Measurements from ENCODE around the gene POLR1G.

DNA sequence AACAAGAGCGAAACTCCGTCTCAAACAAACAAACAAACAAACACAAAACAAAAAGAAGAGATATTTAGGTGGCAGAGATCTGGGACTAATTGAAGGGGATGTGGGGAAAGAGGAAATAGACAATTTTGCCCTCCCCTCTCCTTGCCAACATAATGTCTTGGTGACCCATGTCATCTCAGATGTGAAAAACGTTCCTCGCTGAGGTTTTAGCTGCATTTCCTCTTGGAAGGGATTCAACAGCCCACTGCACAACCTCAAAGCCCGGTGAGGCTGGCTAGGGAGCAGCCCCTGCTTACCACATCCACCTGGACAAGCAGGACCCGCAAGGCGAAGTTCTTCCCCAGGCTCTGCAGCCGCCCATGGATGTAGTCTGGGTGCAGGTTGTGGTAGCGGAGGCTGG, 12.4 kb downstream of the POLR1G start:
- no peak for TF ChIP-seq POLR2A (IDR thresholded peaks at IDR 0.05)
- TF ChIP-seq, protein P1, sequence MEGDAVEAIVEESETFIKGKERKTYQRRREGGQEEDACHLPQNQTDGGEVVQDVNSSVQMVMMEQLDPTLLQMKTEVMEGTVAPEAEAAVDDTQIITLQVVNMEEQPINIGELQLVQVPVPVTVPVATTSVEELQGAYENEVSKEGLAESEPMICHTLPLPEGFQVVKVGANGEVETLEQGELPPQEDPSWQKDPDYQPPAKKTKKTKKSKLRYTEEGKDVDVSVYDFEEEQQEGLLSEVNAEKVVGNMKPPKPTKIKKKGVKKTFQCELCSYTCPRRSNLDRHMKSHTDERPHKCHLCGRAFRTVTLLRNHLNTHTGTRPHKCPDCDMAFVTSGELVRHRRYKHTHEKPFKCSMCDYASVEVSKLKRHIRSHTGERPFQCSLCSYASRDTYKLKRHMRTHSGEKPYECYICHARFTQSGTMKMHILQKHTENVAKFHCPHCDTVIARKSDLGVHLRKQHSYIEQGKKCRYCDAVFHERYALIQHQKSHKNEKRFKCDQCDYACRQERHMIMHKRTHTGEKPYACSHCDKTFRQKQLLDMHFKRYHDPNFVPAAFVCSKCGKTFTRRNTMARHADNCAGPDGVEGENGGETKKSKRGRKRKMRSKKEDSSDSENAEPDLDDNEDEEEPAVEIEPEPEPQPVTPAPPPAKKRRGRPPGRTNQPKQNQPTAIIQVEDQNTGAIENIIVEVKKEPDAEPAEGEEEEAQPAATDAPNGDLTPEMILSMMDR (IDR thresholded peaks at IDR 0.05): no peak

Data from Peyer's patch (tissue), 4 donors.